Lower leg skin (tissue), 3 donors: ENCODE results near the gene POLR1D.

Experiments used
- CTCF ChIP-seq, 3 donors: fragments of 450-650 bp; IDR thresholded peaks; one replicate each; pipeline ENCODE4 v1.5.1; 2016; ENCODE audit warnings: antibody characterized with exemption in 3 of 3, mild to moderate bottlenecking in 3 of 3, moderate library complexity in 2 of 3
- POLR2A ChIP-seq, 2 donors: fragments of 450-650 bp; IDR thresholded peaks; one replicate each; pipeline ENCODE4 v1.6.1; 2016 to 2017; ENCODE audit warnings: antibody characterized with exemption in 2 of 2, mild to moderate bottlenecking in 1 of 2, moderate library complexity in 1 of 2

GRCh38 chr13:27600711-27601110 is 21.0 kb upstream of the POLR1D start:
- TF ChIP-seq CTCF (IDR thresholded peaks at IDR 0.05) (no peak), POLR2A (IDR thresholded peaks at IDR 0.05) (no peak)
